ENCODE results near the gene PLEKHB1. TPM values are rescaled to one million over a fixed set of nuclear protein-coding genes. Genes with fewer than 3 reads are reported as not detected.

Gene PLEKHB1
- total and polyA plus RNA-seq, 10 of the 15 experiments (the other 5 are each of a cell fraction or from before 2014, with no cell fraction given), result 0.58 to 2.6 (median 1.5) TPM; not detected in 1

GRCh38 chr11:73636249-73636648, 10.1 kb upstream of the PLEKHB1 start:
- Histone ChIP-seq H3K9me3 (replicated peaks; ENCODE audit: control insufficient read depth, insufficient read depth, low read length) (no peaks in the 10 kb centered on the region; the same call in 2 of the 3 replicates), H3K4me1 (ENCODE audit: control insufficient read depth, insufficient read depth, low read length) (no peaks in the 10 kb centered on the region), H3K9ac (ENCODE audit: control insufficient read depth, insufficient read depth, low read length) (no peak overlapping the region), H3K4me3 (no peak overlapping the region), H3K4me2 (ENCODE audit: control insufficient read depth, insufficient read depth) (no peak overlapping the region), H4K20me1 (ENCODE audit: control insufficient read depth, insufficient read depth) (no peaks in the 10 kb centered on the region), H2AFZ (ENCODE audit: control insufficient read depth, low read depth, low read length) (no peak overlapping the region), H3K27me3 (replicated peaks in 1 of 2; ENCODE audit: control insufficient read depth in 2 of 2, insufficient read depth in 2 of 2, low read length in 1 of 2) (no peaks in the 10 kb centered on the region), H3K27ac (ENCODE audit: control insufficient read depth, insufficient read depth) (no peak overlapping the region), H3K79me2 (ENCODE audit: control insufficient read depth, insufficient read depth, low read length) (no peaks in the 10 kb centered on the region), H3K36me3 (ENCODE audit: control insufficient read depth in 2 of 2, insufficient read depth in 2 of 2, low read length in 1 of 2) (no peaks in the 10 kb centered on the region)
- BruUV-seq (replicated peaks), result no TSS peak
- SMC1A ChIA-PET (ENCODE audit: uncharacterized antibody, unreplicated experiment), result interaction anchor here (1.1 to 2.0 kb wide), 3 partner anchors 11 to 119 kb away, joined by 3 to 7 read pairs (median 3); no protein-coding TSS in a partner anchor
- 77% methylated on average over 5 of the region's 5 CpGs for WGBS (ENCODE audit: insufficient coverage, insufficient replicate concordance, low lambda C conversion rate, missing lambda C conversion rate)
- intact Hi-C loops (cut with micrococcal nuclease; ENCODE audit: unreplicated experiment), result no loop called here
- DNase-seq (ENCODE audit: low read depth, low spot score), result no peak
- no peak for ATAC-seq
- RAD21 ChIA-PET (ENCODE audit: unreplicated experiment), result interaction anchor here (1.1 kb wide), 1 partner anchor 10 kb away, joined by 4 read pairs; no protein-coding TSS in a partner anchor
- in situ Hi-C loops (cut with MboI), result no loop called here
- POLR2A ChIA-PET, result no interaction called here
- no peak for FAIRE-seq
- CTCF ChIA-PET, result interaction anchor here (1.3 to 2.6 kb wide), 3 partner anchors 11 to 157 kb away, joined by 3 to 17 read pairs (median 5); no protein-coding TSS in a partner anchor
- no peak for TF ChIP-seq KLF5 (IDR thresholded peaks at IDR 0.05; ENCODE audit: partially characterized antibody)
- no peak for TF ChIP-seq ZNF207 (IDR thresholded peaks at IDR 0.05; ENCODE audit: borderline replicate concordance)
- no peak for TF ChIP-seq POU2F2 (IDR thresholded peaks at IDR 0.05; ENCODE audit: borderline replicate concordance, low read depth, low read length)
- TF ChIP-seq SREBF2 (IDR thresholded peaks at IDR 0.05; ENCODE audit: low read length), result no peak
- TF ChIP-seq TAF1 (IDR thresholded peaks at IDR 0.05; ENCODE audit: borderline replicate concordance, low read depth, low read length), result no peak
- TF ChIP-seq, protein P1, sequence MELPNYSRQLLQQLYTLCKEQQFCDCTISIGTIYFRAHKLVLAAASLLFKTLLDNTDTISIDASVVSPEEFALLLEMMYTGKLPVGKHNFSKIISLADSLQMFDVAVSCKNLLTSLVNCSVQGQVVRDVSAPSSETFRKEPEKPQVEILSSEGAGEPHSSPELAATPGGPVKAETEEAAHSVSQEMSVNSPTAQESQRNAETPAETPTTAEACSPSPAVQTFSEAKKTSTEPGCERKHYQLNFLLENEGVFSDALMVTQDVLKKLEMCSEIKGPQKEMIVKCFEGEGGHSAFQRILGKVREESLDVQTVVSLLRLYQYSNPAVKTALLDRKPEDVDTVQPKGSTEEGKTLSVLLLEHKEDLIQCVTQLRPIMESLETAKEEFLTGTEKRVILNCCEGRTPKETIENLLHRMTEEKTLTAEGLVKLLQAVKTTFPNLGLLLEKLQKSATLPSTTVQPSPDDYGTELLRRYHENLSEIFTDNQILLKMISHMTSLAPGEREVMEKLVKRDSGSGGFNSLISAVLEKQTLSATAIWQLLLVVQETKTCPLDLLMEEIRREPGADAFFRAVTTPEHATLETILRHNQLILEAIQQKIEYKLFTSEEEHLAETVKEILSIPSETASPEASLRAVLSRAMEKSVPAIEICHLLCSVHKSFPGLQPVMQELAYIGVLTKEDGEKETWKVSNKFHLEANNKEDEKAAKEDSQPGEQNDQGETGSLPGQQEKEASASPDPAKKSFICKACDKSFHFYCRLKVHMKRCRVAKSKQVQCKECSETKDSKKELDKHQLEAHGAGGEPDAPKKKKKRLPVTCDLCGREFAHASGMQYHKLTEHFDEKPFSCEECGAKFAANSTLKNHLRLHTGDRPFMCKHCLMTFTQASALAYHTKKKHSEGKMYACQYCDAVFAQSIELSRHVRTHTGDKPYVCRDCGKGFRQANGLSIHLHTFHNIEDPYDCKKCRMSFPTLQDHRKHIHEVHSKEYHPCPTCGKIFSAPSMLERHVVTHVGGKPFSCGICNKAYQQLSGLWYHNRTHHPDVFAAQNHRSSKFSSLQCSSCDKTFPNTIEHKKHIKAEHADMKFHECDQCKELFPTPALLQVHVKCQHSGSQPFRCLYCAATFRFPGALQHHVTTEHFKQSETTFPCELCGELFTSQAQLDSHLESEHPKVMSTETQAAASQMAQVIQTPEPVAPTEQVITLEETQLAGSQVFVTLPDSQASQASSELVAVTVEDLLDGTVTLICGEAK (IDR thresholded peaks at IDR 0.05; ENCODE audit: borderline replicate concordance), result no peak
- TF ChIP-seq NBN (IDR thresholded peaks at IDR 0.05), result no peak
- TF ChIP-seq, protein P2, sequence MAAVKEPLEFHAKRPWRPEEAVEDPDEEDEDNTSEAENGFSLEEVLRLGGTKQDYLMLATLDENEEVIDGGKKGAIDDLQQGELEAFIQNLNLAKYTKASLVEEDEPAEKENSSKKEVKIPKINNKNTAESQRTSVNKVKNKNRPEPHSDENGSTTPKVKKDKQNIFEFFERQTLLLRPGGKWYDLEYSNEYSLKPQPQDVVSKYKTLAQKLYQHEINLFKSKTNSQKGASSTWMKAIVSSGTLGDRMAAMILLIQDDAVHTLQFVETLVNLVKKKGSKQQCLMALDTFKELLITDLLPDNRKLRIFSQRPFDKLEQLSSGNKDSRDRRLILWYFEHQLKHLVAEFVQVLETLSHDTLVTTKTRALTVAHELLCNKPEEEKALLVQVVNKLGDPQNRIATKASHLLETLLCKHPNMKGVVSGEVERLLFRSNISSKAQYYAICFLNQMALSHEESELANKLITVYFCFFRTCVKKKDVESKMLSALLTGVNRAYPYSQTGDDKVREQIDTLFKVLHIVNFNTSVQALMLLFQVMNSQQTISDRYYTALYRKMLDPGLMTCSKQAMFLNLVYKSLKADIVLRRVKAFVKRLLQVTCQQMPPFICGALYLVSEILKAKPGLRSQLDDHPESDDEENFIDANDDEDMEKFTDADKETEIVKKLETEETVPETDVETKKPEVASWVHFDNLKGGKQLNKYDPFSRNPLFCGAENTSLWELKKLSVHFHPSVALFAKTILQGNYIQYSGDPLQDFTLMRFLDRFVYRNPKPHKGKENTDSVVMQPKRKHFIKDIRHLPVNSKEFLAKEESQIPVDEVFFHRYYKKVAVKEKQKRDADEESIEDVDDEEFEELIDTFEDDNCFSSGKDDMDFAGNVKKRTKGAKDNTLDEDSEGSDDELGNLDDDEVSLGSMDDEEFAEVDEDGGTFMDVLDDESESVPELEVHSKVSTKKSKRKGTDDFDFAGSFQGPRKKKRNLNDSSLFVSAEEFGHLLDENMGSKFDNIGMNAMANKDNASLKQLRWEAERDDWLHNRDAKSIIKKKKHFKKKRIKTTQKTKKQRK (IDR thresholded peaks at IDR 0.05; ENCODE audit: low read depth, low read length), result no peak
- TF ChIP-seq SMAD5 (IDR thresholded peaks at IDR 0.05; ENCODE audit: low read depth), result no peak
- TF ChIP-seq, protein P3, sequence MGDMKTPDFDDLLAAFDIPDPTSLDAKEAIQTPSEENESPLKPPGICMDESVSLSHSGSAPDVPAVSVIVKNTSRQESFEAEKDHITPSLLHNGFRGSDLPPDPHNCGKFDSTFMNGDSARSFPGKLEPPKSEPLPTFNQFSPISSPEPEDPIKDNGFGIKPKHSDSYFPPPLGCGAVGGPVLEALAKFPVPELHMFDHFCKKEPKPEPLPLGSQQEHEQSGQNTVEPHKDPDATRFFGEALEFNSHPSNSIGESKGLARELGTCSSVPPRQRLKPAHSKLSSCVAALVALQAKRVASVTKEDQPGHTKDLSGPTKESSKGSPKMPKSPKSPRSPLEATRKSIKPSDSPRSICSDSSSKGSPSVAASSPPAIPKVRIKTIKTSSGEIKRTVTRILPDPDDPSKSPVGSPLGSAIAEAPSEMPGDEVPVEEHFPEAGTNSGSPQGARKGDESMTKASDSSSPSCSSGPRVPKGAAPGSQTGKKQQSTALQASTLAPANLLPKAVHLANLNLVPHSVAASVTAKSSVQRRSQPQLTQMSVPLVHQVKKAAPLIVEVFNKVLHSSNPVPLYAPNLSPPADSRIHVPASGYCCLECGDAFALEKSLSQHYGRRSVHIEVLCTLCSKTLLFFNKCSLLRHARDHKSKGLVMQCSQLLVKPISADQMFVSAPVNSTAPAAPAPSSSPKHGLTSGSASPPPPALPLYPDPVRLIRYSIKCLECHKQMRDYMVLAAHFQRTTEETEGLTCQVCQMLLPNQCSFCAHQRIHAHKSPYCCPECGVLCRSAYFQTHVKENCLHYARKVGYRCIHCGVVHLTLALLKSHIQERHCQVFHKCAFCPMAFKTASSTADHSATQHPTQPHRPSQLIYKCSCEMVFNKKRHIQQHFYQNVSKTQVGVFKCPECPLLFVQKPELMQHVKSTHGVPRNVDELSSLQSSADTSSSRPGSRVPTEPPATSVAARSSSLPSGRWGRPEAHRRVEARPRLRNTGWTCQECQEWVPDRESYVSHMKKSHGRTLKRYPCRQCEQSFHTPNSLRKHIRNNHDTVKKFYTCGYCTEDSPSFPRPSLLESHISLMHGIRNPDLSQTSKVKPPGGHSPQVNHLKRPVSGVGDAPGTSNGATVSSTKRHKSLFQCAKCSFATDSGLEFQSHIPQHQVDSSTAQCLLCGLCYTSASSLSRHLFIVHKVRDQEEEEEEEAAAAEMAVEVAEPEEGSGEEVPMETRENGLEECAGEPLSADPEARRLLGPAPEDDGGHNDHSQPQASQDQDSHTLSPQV (IDR thresholded peaks at IDR 0.05), result no peak
- no peak for TF ChIP-seq NR2F1 (conservative IDR thresholded peaks at IDR 0.05)
- TF ChIP-seq MAX (IDR thresholded peaks at IDR 0.05; ENCODE audit: low read depth, low read length), result no peak
- no peak for TF ChIP-seq PAX5 (IDR thresholded peaks at IDR 0.05; ENCODE audit: borderline replicate concordance, low read depth, low read length)
